Stimulated activated CD4-positive, alpha-beta T cell treated with anti-CD3 and anti-CD28 coated beads, Interleukin-2, amount 100 ng/mL, for 24 hours (primary cell): ENCODE results near the gene SF3B6.

Source experiments
- DNase-seq, 2 donors: peaks; one replicate each; pipeline ENCODE4 v3.0.0-alpha.2; 2020

Gene SF3B6

GRCh38 chr2:24088821-24089359 lies 12.8 kb upstream of the SF3B6 start:
- DNase-seq: no peak

DNA sequence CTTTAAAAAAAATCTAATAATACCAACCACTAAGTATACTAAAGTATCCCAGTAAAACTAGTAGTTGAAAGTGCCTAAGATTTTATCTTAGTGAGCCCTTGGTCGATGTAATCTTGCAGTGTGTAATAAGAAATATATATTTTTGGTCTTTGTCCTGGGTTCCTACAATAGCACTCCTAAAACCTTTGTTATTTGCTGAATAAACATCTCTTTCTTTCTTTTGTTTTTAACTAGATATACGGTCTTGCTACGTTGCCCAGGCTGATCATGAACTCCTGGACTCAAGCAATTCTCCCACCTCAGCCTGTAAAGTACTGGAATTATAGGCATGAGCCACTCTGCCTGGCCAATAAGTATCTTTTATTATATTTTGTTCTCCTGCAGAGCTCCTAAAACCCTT lies 10.9 kb upstream of the SF3B6 start:
- no peak for DNase-seq

DNA sequence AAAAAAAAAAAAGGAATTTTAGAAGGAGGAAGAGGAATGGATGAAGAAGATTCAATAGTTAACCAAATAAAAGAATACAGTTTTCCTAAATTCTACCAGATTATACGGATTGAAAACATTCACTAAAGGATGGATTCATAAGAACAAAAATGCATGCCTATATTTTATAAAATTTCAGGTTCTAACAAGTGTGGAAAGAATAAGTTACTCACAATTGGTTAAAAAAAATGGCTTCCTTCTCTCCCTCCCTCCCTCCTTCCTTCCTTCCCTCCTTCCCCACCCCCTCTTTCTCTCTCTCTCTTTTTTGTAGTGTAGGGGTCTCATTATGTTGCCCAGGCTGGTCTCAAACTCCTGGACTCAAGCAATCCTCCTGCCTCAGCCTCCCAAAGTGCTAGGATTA lies 10.1 kb upstream of the SF3B6 start:
- DNase-seq: no peak

DNA sequence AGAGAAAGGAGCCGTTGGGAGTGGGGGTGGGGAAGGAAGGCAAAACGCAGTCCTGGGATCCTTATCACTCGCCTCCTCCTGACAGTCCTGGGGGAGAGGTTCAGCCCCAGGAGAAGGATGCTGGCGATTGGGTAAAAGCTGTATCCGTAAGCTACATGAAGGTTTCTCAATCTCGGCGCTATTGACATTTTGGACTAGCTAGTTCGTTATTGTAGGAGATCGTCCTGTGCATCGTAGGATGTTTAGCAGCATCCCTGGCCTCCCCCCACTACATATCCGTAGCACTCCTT lies 9.0 kb upstream of the SF3B6 start:
- no peak for DNase-seq

- peak; percentile 86 to 88 for DNase-seq
These were observed 8.5 kb upstream of the SF3B6 start, which contains the start of gene TP53I3 for GRCh38 chr2:24084386-24085199. TP53I3 (minus strand) TSS chr2:24084834; CDS start chr2:24084326, 508 bp downstream.

- no peak for DNase-seq
These were observed 7.7 kb upstream of the SF3B6 start for GRCh38 chr2:24083567-24084385.

GRCh38 chr2:24082787-24083566 lies 6.9 kb upstream of the SF3B6 start:
- DNase-seq: no peak

- DNase-seq: no peak
These were observed 4.6 kb upstream of the SF3B6 start for GRCh38 chr2:24080701-24081100.

GRCh38 chr2:24077879-24078278 lies 1.8 kb upstream of the SF3B6 start:
- DNase-seq: no peak

DNA sequence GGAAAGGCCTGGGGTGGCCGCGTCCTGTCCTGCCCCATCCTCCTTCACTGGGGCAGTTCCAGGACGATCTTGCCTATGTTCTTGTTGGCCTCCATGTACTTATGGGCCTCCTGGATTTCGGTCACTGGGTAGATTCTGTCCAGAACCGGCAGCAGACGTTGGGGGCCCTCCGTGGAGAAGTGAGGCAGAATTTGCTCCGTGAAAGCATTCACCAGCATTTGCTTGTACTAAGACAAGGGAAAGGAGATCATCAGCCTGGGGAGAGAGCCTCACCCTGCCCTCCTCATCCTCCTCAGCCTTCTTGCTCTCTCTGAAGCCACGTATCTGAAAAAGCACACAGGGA lies 1.4 kb upstream of the SF3B6 start:
- DNase-seq: no peak

DNA sequence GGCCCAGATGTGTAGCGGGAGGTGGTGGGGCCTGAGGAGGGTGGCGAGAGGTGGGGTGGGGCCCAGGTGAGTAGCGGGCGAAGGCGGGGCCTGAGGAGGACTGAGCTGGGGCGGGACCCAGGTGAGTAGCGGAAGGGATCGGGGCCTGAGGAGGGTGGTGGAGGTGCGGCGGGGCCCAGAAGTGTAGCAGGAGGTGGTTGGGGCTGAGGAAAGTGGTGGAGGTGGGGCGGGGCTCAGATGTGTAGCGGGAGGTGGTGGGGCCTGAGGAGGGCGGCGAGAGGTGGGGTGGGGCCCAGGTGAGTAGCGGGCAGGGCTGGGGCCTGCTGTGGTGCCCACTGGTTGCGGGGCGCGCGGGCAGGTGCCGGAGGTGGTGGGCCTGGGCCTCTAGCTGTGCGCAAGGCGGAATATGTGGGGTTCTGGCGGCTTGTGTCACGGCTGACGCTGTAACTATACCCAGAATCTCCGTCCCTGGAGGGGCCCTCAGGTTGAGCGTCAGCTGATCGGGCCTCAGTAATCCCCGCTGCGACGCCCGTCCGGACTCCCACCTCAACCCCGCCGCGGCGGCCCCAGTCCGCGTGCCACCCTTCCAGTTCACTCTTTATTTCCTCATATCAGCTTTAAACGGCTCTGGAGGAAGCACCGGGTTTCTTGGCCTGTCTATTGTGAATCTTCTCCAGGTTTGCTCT lies 866 bp upstream of the SF3B6 start:
- DNase-seq: peak in 1 of 2 donors; percentile 24

- DNase-seq: no peak
These were observed 867 bp downstream of the SF3B6 start for GRCh38 chr2:24075259-24075658.

GRCh38 chr2:24073816-24074215 lies 2.3 kb downstream of the SF3B6 start:
- DNase-seq: no peak

GRCh38 chr2:24072259-24072658 lies 3.9 kb downstream of the SF3B6 start:
- no peak for DNase-seq

DNA sequence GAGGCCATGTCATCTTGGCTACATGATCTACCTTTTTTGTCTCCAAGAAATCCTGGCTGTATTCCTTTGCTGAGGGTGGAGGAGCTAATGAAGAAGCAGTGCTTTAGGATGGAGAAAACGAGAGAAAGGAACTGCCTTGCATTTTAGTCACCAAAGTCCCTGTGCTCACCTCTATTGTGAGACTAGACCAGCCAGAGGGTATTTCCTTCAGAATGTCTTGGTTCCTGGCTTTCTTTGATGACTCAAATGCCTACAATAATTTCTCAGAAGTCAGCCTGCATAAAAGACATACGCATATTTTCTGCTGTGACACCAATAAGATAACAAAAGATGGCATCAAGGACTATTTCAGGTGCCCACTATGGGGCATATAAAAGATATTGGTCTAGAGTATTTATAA lies 10.8 kb downstream of the SF3B6 start:
- DNase-seq: no peak

- DNase-seq: no peak
These were observed 17.4 kb downstream of the SF3B6 start for GRCh38 chr2:24058564-24059271.

- DNase-seq: no peak
These were observed 20.4 kb downstream of the SF3B6 start for GRCh38 chr2:24055750-24056149.

GRCh38 chr2:24054366-24055010 lies 21.6 kb downstream of the SF3B6 start:
- no peak for DNase-seq

DNA sequence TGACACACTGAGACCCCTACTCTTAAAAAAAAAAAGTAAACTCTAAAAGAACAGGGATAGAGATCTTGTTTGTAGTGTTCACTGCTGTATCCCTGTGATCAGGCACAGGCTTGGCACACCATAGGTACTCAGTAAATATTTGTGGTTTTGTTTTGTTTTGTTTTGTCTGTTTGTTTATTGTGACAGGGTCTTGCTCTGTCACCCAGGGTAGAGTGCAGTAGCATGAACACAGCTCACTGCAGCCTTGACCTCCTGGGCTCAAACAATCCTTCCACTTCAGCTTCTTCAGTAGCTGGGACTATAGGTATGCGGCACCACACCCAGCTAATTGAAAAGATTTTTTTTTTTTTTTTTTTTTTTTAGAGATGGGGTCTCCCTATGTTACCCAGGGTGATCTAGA lies 23.2 kb downstream of the SF3B6 start:
- no peak for DNase-seq

DNA sequence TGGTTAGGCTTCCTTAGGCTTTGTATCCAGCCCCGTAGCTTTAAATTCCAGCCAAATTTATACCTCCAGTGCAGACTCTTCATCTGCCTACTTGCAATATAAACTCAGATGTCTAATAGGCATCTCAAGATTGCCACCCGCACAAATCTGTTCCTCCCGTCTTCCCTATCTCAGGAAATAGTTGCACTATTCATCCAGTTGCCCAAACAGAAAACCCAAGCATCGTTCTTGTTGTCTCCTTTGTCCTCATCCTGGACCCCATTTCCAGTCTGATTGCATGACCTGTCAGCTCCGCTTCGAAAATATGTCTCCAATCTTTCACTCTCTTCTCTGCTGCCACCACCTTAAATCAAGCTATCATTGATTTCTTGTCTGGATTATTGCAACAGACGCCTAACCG lies 24.3 kb downstream of the SF3B6 start:
- DNase-seq: no peak
